GM21717 (cell line): Measurements from ENCODE around the gene AGBL1.
"Not testable (repeated sequence)": the region's sequence is repeated elsewhere in the genome, so short reads cannot be mapped to it uniquely, and the experiment has no call there.

Experiments used
- ATAC-seq: cut with Tn5 transposase; IDR thresholded peaks from one replicate; pipeline ENCODE4 v1.9.1; 2021; ENCODE audit warnings: mild to moderate bottlenecking, moderate library complexity; ENCODE audit not compliant: unreplicated experiment

AGBL1 gene

DNA sequence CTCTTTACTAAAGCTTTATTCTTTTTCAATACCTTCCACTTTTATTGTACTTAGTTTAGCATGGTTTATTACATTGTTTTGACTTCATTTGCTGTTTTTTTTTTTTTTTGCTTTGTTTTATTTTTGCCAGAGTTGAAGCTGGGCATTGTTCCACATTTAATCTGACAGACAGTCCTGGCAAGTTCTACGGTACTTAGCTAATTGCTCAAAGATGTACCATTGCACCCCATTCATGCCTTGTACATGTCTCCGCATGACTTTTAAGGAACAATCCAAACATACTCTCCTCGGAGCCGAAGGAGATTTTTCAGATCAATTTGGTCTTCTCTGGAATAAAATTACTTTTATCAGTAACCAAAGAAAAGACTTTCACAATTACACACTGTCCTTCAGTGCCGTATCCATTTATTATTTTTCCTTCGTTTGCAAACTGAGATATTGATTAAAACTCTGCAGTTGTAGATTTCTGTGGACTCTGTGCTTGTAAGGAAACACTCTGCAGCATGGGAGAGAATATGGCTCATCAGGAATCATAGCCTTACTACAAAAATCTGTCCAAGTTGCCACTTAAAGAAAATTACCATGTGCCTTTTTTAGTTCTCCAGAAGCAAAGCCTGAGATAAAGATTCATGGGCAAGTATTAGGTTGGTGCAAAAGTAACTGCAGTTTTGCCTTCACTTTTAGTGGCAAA is 952.0 kb downstream of the AGBL1 start:
- ATAC-seq: no peak

DNA sequence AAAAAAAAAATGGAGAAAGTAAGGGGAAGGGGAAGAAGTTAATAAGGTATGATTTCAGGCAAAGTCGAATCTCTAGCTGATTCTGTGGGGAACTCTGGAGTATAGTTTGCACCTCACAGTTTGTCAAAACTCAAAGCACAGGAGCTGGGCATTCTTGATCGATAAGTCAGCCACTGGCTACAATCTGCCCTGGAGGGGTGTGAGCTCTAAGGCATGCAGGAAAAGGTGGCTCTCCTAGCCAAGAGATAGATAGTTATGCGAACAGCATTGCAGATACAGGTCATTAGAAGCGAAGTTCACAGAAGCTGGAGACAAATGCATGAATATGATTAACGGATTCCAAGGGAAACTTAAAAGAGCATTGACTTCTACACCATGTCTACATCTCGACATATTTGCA is 952.6 kb downstream of the AGBL1 start:
- no peak for ATAC-seq

DNA sequence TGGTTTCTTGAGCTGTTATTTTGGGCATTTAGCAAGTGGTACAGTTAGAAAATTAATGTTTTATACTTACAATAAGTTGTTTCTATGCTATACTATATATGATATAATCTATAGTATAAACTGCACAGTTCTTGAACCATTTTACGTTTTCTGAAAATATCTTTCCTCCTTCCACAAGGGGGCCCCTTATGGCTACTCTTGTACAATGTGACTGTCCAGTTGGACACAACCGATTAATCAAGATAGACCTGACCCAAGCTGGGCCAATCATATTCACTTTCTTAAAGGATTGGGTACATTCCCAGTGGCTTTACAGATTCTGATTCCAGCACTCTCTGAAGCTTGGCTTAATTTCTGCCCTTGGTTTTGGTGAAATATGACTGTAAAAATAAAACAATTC is 953.4 kb downstream of the AGBL1 start:
- ATAC-seq: no peak

DNA sequence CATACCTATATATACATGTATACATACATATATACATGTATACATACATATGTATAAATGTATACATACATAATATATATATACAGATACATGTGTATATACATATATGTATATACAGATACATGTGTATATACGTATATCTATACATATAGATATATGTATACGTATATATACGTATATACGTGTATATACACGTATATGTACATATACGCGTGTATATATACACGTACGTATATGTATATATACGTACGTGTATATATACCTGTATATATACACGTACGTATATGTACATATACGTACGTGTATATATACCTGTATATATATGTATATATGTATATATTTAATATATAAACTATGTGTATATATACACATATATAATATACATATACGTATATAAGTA is 955.2 kb downstream of the AGBL1 start:
- no peak for ATAC-seq

DNA sequence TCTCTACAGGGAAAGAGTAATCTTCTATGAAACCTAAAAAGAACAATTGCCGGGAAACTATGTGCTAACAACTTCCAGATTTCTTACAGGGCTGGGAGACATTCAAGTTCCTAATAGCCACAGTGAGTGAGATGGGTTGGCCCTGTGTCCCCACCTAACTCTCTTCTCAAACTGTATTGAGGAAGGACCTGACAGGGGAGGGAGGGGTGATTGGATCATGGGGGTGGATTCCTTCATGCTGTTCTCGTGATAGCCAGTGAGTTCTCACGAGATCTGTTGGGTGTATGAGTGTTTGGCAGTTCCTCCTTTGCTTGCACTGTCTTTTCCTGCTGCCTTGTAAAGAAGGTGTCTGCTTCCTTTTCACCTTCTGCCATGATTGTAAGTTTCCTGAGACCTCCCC is 958.7 kb downstream of the AGBL1 start:
- no peak for ATAC-seq

DNA sequence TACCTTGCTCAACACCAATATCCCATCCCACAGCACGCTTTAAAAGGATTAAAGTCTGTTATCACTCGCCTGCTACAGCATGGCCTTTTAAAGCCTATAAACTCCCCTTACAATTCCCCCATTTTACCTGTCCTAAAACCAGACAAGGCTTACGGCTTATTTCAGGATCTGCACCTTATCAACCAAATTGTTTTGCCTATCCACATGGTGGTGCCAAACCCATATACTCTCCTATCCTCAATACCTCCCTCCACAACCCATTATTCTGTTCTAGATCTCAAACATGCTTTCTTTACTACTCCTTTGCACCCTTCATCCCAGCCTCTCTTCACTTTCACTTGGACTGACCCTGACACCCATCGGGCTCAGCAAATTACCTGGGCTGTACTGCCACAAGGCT is 962.9 kb downstream of the AGBL1 start:
- ATAC-seq: not testable (repeated sequence)

DNA sequence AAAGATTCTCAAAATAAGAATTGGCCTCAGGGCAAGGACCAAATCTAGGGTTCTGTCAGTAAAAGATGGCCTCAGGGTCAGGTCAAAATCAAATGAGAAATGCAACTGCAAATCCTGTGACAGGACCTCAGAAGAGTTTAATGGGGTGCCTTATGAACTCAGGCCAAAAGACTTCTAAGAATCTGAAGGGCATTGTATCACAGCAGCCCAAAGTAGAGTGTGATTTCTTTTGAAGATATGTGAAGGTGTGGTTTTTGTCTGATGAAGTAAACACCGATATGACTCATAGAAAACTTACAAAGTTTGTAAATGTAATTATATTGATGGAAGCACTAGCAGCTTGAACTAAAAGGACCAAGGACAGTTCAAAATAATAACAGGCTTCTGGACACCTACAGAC is 966.1 kb downstream of the AGBL1 start:
- no peak for ATAC-seq

DNA sequence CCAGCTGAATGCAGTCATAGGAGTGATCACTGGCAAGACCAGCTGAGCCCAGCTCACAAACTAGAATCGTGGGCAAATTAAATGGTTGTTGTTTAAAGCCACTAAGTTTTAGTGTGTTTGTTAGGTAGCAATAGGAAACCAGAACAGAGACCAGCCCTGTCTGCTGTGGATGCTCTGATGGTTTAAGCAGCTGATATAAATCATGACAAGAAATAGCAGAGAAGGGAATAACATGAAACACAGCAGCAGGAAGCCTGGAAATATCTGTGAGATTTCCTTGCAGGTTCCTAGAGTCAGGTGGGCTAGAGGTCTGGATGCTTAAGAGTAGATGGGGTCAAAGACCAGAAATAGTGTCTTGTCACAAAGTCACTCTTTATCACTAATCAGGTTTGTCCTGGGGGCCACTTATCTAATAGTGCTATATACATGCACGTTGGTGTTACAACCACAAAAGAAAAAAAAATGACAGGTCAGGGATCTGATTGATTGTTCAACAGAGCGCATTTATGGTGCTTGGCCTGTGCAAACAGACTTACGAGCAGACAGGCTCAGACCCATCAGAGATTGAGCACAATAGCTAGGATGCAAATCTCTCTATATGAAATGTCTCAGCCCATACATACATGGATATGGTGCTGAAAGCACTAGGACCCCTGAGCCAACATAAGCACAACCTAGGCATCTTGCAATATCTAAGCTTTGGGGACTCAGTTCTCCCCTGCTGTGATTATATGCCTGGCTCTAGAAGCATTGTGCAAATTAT is 967.7 kb downstream of the AGBL1 start:
- no peak for ATAC-seq
